GM21390 (cell line): ENCODE data around the gene IL1B.
"Not testable (repeated sequence)": the region's sequence is repeated elsewhere in the genome, so short reads cannot be mapped to it uniquely, and the experiment has no call there.

Source experiments
- ATAC-seq: cut with Tn5 transposase; IDR thresholded peaks from one replicate; pipeline ENCODE4 v1.9.1; 2021; ENCODE audit not compliant: unreplicated experiment

Gene IL1B

GRCh38 chr2:112859406-112860183 is 23.0 kb upstream of the IL1B start:
- not testable (repeated sequence) for ATAC-seq

- no peak for ATAC-seq
Observed at GRCh38 chr2:112850588-112850987, 14.0 kb upstream of the IL1B start.

GRCh38 chr2:112849956-112850355 is 13.4 kb upstream of the IL1B start:
- no peak for ATAC-seq

- no peak for ATAC-seq
Observed at GRCh38 chr2:112848833-112849232, 12.3 kb upstream of the IL1B start.

- ATAC-seq, result no peak
Observed at GRCh38 chr2:112846031-112846430, 9.5 kb upstream of the IL1B start.

- ATAC-seq, result no peak
Observed at GRCh38 chr2:112843836-112844235, 7.3 kb upstream of the IL1B start.

GRCh38 chr2:112843288-112843687 is 6.7 kb upstream of the IL1B start:
- ATAC-seq, result no peak

- no peak for ATAC-seq
Observed at GRCh38 chr2:112841295-112842044, 4.9 kb upstream of the IL1B start.

- ATAC-seq, result no peak
Observed at GRCh38 chr2:112840068-112840445, 3.5 kb upstream of the IL1B start.

GRCh38 chr2:112839407-112840067 is 3.0 kb upstream of the IL1B start:
- ATAC-seq, result no peak

- no peak for ATAC-seq
Observed at GRCh38 chr2:112836163-112836560, 417 bp downstream of the IL1B start.

GRCh38 chr2:112835536-112836162 is 930 bp downstream of the IL1B start:
- no peak for ATAC-seq

GRCh38 chr2:112835061-112835501 is 1.5 kb downstream of the IL1B start:
- no peak for ATAC-seq

- ATAC-seq, result no peak
Observed at GRCh38 chr2:112834396-112835037, 2.1 kb downstream of the IL1B start.

- no peak for ATAC-seq
Observed at GRCh38 chr2:112833976-112834375, 2.6 kb downstream of the IL1B start.

GRCh38 chr2:112833639-112833931 is 3.0 kb downstream of the IL1B start:
- not testable (repeated sequence) for ATAC-seq

GRCh38 chr2:112832841-112833638 is 3.5 kb downstream of the IL1B start:
- ATAC-seq, result no peak

GRCh38 chr2:112831946-112832840 is 4.4 kb downstream of the IL1B start:
- ATAC-seq, result no peak

- no peak for ATAC-seq
Observed at GRCh38 chr2:112831513-112831845, 5.1 kb downstream of the IL1B start.
